Measurements from ENCODE around the gene ADARB2. TPM values are rescaled to one million over a fixed set of nuclear protein-coding genes. Genes with fewer than 3 reads are reported as not detected.
"Not testable (repeated sequence)": the region's sequence is repeated elsewhere in the genome, so short reads cannot be mapped to it uniquely, and the experiment has no call there.

Gene ADARB2
- total RNA-seq, 1 experiment from 2014 or later = not detected

DNA sequence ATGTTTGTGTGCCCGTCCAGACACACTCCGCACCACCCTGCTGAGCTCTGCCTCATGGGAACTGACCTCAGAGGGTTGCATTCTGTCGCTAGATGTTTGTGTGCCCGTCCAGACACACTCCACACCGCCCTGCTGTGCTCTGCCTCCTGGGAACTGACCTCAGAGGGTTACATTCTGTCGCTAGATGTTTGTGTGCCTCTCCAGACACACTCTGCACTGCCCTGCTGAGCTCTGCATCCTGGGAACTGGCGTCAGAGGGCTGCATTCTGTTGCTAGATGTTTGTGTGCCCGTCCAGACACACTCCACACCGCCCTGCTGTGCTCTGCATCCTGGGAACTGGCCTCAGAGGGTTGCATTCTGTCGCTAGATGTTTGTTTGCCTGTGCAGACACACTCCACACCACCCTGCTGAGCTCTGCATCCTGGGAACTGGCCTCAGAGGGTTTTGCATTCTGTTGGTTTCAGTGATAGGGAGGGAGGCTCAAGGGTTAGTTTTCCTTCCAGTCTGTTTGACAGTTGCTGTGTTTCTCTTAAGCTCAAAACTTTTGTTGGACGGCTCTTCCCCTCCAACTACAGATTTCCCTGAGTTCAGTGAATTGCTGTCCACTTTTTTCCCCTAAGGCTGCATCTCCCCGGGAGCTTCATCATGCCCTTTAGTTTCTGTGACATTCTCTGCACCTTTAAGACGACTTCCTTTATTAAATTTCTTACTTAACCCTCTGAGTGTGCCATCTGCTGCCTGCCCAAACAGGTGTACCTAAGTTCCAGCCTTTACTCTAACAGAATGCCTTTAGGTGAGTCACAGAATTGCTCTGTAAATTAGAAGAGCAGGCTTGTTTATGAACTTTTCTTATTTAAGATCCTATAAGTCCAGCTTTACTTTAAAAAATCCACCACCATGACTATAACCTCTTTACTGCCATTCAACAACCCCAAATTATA is 119.7 kb downstream of the ADARB2 start:
- not testable (repeated sequence) for DNase-seq (ENCODE audit: low read depth)

DNA sequence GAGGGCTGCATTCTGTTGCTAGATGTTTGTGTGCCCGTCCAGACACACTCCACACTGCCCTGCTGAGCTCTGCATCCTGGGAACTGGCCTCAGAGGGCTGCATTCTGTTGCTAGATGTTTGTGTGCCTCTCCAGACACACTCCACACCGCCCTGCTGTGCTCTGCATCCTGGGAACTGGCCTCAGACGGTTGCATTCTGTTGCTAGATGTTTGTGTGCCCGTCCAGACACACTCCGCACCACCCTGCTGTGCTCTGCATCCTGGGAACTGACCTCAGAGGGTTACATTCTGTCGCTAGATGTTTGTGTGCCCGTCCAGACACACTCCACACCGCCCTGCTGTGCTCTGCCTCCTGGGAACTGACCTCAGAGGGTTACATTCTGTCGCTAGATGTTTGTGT is 120.6 kb downstream of the ADARB2 start:
- DNase-seq (ENCODE audit: low read depth) = not testable (repeated sequence)

DNA sequence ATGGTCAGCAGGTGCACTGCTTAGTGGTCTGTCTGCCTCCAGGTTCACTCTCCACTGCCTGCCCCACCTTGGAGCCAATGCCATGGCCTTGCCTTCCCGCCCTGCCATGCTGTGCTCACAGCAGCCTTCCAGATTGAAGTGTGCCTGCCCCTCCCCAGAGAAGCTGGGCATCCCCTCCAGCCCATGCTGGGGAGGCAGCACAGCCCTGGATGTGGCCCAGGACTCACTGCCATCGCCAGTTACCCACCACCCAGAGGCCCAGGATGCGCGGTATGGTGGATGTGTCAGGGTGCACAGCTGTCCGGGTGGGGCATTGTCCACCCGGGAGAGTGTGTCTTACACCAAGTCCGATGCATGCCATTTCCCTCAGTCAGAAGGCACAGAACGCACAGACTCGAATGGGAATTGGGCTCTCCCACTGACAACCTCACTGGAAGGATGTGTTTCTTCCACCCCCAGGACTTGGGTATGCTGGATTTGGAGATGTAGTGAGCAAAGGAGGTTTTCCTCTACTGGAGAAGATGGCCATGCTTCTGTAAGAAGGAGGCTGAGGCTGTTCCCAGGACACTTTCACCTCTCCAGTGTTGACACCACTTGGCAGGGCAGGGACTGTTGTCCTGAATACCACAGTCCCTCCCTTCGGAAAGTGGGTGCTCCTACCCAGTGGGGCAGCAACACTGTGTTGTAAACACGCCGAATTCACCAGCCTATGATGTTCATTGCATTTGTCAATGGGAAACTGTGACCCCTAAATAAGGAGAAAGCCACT is 122.0 kb downstream of the ADARB2 start:
- DNase-seq (ENCODE audit: low read depth) = no peak

- no peak for DNase-seq (ENCODE audit: low read depth)
These were observed 123.8 kb downstream of the ADARB2 start for GRCh38 chr10:1613511-1613910.

DNA sequence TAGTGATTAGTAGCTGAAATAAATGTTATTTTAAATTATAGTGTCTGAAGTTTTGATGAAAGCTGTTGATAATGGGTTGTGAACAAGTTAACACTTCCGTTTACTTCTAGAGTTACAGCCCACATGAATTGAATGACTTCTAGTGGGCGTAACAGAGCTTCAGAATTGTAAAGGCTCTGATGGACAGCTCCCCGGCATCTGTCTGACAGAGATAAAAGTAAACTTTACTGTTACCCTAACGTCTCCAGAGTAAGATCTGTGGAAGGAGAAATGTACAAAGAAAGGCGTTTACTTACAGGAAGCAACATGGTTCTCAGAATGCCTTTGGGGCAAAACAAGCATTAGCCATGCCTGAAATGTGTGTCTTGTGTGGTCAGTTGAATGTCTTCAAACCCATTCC is 124.4 kb downstream of the ADARB2 start:
- no peak for DNase-seq (ENCODE audit: low read depth)

DNA sequence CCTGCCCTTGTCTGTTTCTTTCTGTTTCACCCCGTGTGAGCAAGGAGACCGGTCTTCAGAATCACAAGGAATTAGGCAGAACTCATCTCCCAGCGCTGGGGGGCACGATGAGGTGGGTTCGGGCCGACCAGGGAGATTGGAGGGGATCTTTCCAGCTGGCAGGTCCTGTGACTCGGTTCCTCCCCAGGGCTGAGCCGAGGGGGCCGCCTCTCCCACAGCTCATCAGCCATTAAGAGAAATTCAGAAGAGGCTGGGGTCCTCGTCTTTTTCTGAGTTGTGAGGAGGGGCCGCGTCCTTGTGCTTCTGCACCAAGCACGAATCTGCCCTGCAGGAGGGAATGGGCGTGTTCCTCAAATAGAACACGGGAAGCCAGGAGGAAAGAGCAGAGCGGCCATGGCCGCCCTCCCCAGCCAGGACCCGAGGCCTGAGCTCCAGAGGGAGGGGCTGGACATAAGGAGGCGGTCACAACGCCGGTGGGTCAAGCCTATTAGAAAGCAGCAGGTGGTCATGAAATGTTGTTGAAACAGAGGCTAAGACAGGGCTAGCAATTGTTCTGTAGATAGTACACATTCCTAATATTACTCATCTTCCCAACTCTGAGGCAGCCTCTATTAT is 125.3 kb downstream of the ADARB2 start:
- no peak for DNase-seq (ENCODE audit: low read depth)

- DNase-seq (ENCODE audit: low read depth) = no peak
These were observed 126.1 kb downstream of the ADARB2 start for GRCh38 chr10:1610986-1611770.

DNA sequence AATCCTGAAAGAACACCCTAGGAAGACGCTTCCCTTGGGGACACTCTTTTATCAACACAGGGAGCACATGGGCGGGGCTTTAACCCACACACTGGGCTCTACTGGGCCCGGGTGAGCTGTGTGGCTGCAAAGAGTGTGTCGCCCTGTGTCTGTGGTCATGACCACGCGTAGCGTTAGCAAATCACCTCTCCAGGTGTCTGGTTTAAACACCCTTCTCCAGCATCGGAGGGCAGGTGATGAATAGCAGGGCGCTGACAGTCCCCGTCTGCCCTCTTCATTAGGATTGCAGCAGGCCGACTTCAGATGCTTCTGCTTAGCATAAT is 127.7 kb downstream of the ADARB2 start:
- DNase-seq (ENCODE audit: low read depth) = no peak

DNA sequence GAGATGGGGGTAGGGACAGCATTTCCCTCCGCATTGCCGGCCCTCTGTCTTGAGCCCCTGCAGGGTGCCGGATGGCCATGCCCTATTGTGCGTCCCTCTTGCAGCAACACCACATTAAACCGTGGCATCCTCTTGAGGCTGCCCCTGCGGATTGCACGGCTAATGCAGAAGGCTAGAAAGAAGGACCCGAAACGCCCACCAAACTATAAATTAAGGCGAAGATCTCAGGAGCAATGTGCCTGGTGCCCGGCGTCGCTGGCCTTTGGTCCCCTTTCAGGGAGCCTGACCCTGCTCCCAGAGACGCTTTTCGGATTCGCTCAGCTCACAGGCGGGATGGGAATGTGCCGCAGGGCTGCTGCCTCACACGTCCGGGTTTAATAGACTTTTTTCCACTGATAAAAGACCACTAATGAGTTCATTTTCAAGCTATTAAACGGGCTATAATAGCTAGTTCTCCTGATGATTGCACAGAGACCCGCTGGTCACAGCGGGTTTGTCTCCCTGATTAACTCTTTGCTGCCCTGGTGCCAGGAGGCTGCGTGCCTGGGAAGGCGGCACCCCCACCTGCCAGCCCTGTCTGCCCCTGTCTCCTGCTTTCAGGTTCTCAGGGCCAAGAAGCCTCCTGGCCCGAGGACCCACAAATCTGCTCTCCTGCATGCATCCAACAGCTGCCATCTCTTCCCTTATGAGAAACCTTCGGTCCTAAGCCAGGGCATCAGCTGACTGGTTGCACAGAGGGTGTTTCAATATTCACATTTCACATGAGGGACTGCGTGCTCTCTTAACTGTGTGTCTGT is 128.3 kb downstream of the ADARB2 start:
- no peak for DNase-seq (ENCODE audit: low read depth)

DNA sequence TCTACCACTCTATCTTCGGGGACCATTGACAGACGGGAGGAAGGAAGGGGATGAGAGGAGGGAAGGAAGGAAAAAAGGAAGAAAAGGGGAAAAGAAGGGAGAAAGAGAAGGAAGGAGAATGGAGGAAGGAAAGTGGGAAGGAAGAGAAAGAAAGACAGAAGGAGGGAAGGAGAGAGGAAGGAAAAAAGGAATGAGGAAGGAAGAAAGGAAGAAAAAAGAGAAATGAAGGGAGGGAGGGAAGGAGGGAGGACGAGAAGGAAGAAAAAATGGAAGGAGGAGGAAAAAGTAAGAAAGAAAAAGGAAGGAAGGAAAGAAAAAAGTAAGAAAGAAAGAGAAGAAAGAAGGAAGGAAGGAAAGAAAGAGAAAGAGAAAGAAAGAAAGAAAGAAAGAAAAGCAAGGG is 128.9 kb downstream of the ADARB2 start:
- DNase-seq (ENCODE audit: low read depth) = no peak

- DNase-seq (ENCODE audit: low read depth) = no peak
These were observed 129.9 kb downstream of the ADARB2 start for GRCh38 chr10:1607466-1607865.

GRCh38 chr10:1605999-1606940 is 131.1 kb downstream of the ADARB2 start:
- DNase-seq (ENCODE audit: low read depth) = no peak

- DNase-seq (ENCODE audit: low read depth) = no peak
These were observed 132.2 kb downstream of the ADARB2 start for GRCh38 chr10:1605121-1605520.

- DNase-seq (ENCODE audit: low read depth) = no peak
These were observed 133.1 kb downstream of the ADARB2 start for GRCh38 chr10:1604246-1604645.

DNA sequence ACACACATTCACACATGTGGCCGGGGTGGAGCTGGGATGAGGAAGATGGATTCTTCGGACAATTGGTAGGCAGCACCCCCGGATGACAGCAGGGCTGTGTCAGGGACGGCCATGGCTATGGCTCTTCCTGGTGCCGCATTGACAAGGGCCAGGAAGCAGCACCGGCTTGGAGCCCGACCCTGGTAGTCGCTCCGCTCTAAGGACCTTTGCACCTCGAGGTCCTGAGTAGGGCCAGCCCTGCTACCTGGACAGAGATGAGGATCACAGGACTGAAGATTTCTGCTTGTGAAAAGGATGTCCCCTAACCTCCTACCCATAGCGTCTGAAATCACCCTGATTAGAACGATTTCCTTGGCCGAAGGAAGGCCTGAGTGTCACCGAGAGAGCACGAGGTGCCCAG is 134.1 kb downstream of the ADARB2 start:
- no peak for DNase-seq (ENCODE audit: low read depth)

DNA sequence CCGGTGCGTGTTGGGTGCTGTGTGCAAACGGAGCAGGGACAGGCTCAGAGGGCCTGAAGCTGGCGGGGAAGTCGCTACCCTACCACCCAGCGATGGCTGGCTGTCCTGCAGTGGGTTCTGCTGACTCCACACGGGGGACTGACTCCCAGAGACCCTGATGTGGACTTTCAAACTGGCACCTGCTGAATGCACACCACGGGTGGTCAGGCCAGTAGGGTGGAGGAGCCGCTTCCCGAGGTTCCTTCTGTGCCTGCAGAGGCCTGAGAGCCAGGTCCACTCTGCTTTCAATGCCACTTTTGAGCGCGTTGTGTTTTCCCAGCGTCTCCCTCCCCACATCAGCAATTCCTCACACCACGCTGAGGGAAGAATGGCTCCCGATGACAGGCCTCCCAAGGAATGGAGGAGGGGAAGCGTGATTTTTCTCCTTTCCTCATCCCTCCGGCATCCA is 135.3 kb downstream of the ADARB2 start:
- DNase-seq (ENCODE audit: low read depth) = no peak

DNA sequence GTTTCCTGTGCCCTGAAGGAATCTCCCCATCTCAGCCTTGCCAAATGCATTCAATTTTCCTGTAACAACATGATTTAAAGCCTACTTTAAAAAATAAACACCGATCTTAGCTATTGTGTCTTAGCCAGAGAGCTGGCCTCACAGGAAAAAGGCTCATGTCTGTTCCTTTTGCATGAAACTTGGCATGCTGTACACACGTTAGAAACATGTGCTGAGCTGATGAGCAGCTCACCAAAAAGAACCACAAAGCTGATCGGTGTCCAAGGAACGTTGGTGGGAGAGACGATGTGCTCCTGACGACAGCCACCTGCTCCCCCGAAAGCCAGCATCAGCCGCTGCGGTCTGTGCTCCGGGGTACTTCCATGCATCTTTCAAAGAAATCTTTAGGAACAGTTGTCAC is 135.9 kb downstream of the ADARB2 start:
- no peak for DNase-seq (ENCODE audit: low read depth)

GRCh38 chr10:1600861-1601260 is 136.5 kb downstream of the ADARB2 start:
- DNase-seq (ENCODE audit: low read depth) = no peak
